ENCODE results near the gene JAKMIP2.

JAKMIP2 gene

GRCh38 chr5:147544556-147544955 is 238.0 kb downstream of the JAKMIP2 start:
- no peak for DNase-seq (ENCODE audit: low read depth)
- no peak for TF ChIP-seq CTCF (IDR thresholded peaks at IDR 0.05; ENCODE audit: insufficient read depth, low read depth, low read length, missing control alignments)
- no peak overlapping the region for H3K4me3 ChIP-seq (ENCODE audit: low read length)

GRCh38 chr5:147539053-147539452 is 243.5 kb downstream of the JAKMIP2 start:
- DNase-seq (ENCODE audit: low read depth), result peak; percentile 45
- TF ChIP-seq CTCF (IDR thresholded peaks at IDR 0.05; ENCODE audit: insufficient read depth, low read depth, low read length, missing control alignments), result no peak

GRCh38 chr5:147538236-147538635 is 244.3 kb downstream of the JAKMIP2 start:
- H3K4me3 ChIP-seq (ENCODE audit: low read length), result no peak overlapping the region
- DNase-seq (ENCODE audit: low read depth), result no peak
- no peak for TF ChIP-seq CTCF (IDR thresholded peaks at IDR 0.05; ENCODE audit: insufficient read depth, low read depth, low read length, missing control alignments)

More at GRCh38 chr5:147539053-147539452, 243.5 kb downstream of the JAKMIP2 start:
- H3K4me3 ChIP-seq (ENCODE audit: low read length), result no peak overlapping the region

Data from epithelial cell of esophagus (primary cell).